Measurements from ENCODE around the gene SCG3. TPM values are rescaled to one million over a fixed set of nuclear protein-coding genes. Genes with fewer than 3 reads are reported as not detected.
"Not testable (repeated sequence)": the region's sequence is repeated elsewhere in the genome, so short reads cannot be mapped to it uniquely, and the experiment has no call there.

Gene SCG3
- total RNA-seq, result 0.04 TPM
- polyA plus RNA-seq (ENCODE audit: insufficient read depth in 1 of 8, insufficient read length in 8 of 8, low replicate concordance in 1 of 8), result under 1 TPM in 7 of 8 donors, not detected in 1; 0.18 to 0.74 (median 0.24) TPM
- long read RNA-seq, donor 1, result 0 reads
- long read RNA-seq, donor 2, result 0 reads
- long read RNA-seq, donor 3, partial matches to known transcripts, result 22 of 22 reads
- long read RNA-seq, donor 3, other reads (novel, unspliced or antisense), result 0 of 22 reads
- long read RNA-seq, donor 4, result 0 reads
- long read RNA-seq, donor 5, result 0 reads
- long read RNA-seq, donor 6, result 0 reads
- long read RNA-seq, donor 7, result 0 reads
- long read RNA-seq, donor 8, result 0 reads
- long read RNA-seq, donor 9, result 0 reads
- long read RNA-seq, donor 10, result 0 reads
- long read RNA-seq, donor 11, result 0 reads

DNA sequence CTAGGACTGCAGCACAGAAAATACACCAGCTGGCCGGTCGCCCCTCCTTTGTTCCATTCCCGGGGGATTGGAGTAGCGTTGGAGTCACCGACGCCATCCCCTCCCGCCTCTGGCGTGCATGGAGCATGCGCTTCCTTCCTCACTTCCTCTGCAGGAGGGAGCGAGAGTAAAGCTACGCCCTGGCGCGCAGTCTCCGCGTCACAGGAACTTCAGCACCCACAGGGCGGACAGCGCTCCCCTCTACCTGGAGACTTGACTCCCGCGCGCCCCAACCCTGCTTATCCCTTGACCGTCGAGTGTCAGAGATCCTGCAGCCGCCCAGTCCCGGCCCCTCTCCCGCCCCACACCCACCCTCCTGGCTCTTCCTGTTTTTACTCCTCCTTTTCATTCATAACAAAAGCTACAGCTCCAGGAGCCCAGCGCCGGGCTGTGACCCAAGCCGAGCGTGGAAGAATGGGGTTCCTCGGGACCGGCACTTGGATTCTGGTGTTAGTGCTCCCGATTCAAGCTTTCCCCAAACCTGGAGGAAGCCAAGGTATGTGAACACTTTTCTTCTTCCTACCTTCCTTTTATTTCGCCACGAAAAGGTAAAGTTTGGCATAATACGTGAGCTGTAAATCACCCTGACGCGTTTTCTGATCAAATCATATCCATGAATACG is at the start of gene SCG3:
SCG3 (plus strand) TSS at position 201 of the 661 bp plus-strand sequence; CDS start at position 454, 253 bp downstream.
- Histone ChIP-seq H3K36me3 (ENCODE audit: control insufficient read depth, insufficient read depth, low read length) (no peaks in the 10 kb centered on the region), H3K27ac (ENCODE audit: low read length) (no peak within 1 kb of the TSS), H3K9me3 (replicated peaks; ENCODE audit: control insufficient read depth, low read depth, low read length) (no peaks in the 10 kb centered on the region), H3K4me3 (ENCODE audit: low read length) (no peak within 1 kb of the TSS), H3K4me1 (ENCODE audit: control insufficient read depth, insufficient read depth, low read length) (peaks cover 6% of the 10 kb centered on the region), H3K27me3 (ENCODE audit: control insufficient read depth, insufficient read depth, low read length) (no peaks in the 10 kb centered on the region)
- DNase-seq, result peak; percentile 84
- under 1% methylated on average over 27 of the region's 38 CpGs for WGBS (ENCODE audit: insufficient coverage)

DNA sequence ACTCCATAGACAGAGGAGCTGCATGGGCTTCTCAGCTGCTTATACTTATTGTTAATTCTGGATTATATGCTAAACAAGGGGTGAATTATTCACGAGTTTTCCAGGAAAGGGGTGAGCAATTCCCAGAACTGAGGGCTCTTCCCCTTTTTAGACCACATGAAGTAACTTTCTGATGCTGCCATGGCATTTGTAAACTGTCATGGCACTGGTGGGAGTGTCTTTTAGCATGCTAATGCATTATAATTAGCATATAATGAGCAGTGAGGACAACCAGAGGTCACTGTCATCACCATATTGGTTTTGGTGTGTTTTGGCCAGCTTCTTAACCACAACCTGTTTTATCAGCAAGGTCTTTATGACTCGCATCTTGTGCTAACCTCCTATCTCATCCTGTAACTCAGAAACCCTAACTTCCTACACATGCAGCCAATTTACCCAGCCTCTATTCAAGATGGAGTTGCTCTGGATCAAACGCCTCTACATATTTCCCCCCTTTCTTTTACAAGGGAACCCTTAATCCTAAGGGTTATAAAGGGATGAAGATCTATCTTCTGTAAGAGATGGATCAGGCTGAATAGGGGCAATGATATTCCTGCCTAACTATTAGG is 46.6 kb upstream of the SCG3 start:
- no peaks in the 10 kb centered on the region for H3K36me3 ChIP-seq (ENCODE audit: control insufficient read depth, insufficient read depth, low read length)
- no peak overlapping the region for H3K4me3 ChIP-seq (ENCODE audit: low read length)
- DNase-seq, result no peak
- no peaks in the 10 kb centered on the region for H3K9me3 ChIP-seq (replicated peaks; ENCODE audit: control insufficient read depth, low read depth, low read length)
- WGBS (ENCODE audit: insufficient coverage), result 86% methylated on average over 1 of the region's 3 CpGs
- H3K27me3 ChIP-seq (ENCODE audit: control insufficient read depth, insufficient read depth, low read length), result no peaks in the 10 kb centered on the region
- H3K27ac ChIP-seq (ENCODE audit: low read length), result no peak overlapping the region
- H3K4me1 ChIP-seq (ENCODE audit: control insufficient read depth, insufficient read depth, low read length), result no peaks in the 10 kb centered on the region

DNA sequence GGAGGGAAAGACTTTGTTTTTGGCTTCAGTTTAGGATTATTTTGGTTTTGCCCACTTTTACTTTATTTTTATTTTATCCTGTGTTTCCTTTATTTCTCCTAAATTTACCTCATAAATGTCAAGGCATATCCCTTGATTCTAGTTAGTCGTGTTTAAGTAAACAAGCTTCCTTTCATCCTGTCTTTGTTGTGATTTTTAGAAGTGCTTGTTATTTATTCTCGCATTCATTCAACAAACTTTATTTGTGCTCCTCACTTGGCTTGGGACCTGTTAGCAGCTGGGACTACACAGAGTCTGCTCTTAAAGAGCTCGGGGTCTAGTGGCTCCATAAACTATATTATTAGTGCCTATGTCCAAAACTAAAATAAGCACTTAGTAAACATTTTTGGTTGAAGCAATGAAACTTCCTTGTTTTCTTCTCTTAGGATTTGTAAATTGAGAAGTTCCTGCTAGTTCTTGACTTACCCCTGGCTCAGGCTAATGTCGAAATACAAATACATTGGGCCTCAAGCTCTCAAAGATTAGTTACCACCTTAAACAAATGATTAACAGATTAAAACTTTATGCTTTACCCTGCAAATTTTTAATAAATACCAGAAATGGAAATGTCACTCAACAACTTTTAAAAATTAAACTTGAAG is 39.7 kb upstream of the SCG3 start:
- H3K9me3 ChIP-seq (replicated peaks; ENCODE audit: control insufficient read depth, low read depth, low read length), result no peaks in the 10 kb centered on the region
- no peaks in the 10 kb centered on the region for H3K36me3 ChIP-seq (ENCODE audit: control insufficient read depth, insufficient read depth, low read length)
- no peaks in the 10 kb centered on the region for H3K4me1 ChIP-seq (ENCODE audit: control insufficient read depth, insufficient read depth, low read length)
- 57% methylated on average over 1 of the region's 4 CpGs for WGBS (ENCODE audit: insufficient coverage)
- no peak for DNase-seq
- H3K27me3 ChIP-seq (ENCODE audit: control insufficient read depth, insufficient read depth, low read length), result no peaks in the 10 kb centered on the region
- H3K4me3 ChIP-seq (ENCODE audit: low read length), result no peak overlapping the region
- no peak overlapping the region for H3K27ac ChIP-seq (ENCODE audit: low read length)

DNA sequence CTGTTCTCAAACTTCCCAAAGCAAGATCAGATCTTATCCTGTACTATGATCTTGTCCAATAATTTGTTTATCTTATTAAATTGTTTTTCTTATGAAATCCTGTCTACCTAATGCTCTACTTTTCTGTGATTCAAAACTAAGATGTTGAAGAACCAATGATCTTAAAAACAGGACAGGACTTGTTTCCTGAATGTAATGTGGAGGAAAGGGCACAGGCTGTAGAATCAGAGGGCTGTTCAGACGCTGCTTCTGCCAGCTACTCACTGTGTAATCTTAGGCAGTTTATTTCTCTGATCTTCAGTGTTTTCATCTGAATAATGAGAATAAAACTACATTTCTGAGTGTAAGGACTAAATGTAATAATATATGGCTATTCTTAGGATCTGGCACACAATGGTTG is 38.6 kb upstream of the SCG3 start:
- no peak for DNase-seq
- Histone ChIP-seq H3K9me3 (replicated peaks; ENCODE audit: control insufficient read depth, low read depth, low read length) (no peaks in the 10 kb centered on the region), H3K36me3 (ENCODE audit: control insufficient read depth, insufficient read depth, low read length) (no peaks in the 10 kb centered on the region), H3K27me3 (ENCODE audit: control insufficient read depth, insufficient read depth, low read length) (no peaks in the 10 kb centered on the region), H3K27ac (ENCODE audit: low read length) (no peak overlapping the region), H3K4me1 (ENCODE audit: control insufficient read depth, insufficient read depth, low read length) (no peaks in the 10 kb centered on the region), H3K4me3 (ENCODE audit: low read length) (no peak overlapping the region)
- WGBS (ENCODE audit: insufficient coverage), result no CpG with 5 or more reads among the region's 1 CpG

DNA sequence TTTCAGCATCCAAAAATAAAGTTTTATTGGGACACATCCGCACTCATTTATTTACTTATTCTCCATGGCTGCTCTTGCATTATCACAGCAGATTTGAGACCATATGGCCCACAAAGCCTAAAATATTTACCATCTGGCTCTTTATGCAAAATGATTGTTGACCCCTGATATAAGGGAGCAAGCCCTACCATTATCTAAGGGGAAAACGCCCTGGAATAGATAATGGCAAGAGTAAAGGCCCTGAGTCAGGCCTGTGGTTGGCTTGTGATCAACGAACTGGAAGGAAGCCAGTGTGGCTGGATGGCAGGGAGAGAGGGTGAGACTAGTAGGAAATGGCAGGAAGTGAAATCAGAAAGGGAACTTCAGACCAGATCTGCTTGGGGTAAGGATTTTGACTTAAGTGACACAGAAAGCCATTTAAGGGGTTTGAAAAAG is 34.2 kb upstream of the SCG3 start:
- Histone ChIP-seq H3K36me3 (ENCODE audit: control insufficient read depth, insufficient read depth, low read length) (no peaks in the 10 kb centered on the region), H3K27ac (ENCODE audit: low read length) (no peak overlapping the region), H3K27me3 (ENCODE audit: control insufficient read depth, insufficient read depth, low read length) (no peaks in the 10 kb centered on the region), H3K4me1 (ENCODE audit: control insufficient read depth, insufficient read depth, low read length) (no peaks in the 10 kb centered on the region), H3K9me3 (replicated peaks; ENCODE audit: control insufficient read depth, low read depth, low read length) (no peaks in the 10 kb centered on the region), H3K4me3 (ENCODE audit: low read length) (no peak overlapping the region)
- DNase-seq, result peak; percentile 78
- WGBS (ENCODE audit: insufficient coverage), result 10% methylated on average over 1 of the region's 3 CpGs

DNA sequence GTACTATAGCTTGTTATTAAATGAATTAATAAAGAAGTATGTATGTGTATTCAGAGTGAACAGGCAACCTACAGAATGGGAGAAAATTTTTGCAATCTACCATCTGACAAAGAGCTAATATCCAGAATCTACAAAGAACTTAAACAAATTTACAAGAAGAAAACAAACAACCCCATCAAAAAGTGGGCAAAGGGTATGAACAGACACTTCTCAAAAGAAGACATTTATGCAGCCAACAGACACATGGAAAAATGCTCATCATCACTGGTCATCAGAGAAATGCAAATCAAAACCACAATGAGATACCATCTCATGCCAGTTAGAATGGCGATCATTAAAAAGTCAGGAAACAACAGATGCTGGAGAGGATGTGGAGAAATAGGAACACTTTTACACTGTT is 33.2 kb upstream of the SCG3 start:
- not testable (repeated sequence) for H3K4me3 ChIP-seq (ENCODE audit: low read length); H3K4me1 ChIP-seq (ENCODE audit: control insufficient read depth, insufficient read depth, low read length); H3K9me3 ChIP-seq (replicated peaks; ENCODE audit: control insufficient read depth, low read depth, low read length); H3K27me3 ChIP-seq (ENCODE audit: control insufficient read depth, insufficient read depth, low read length); DNase-seq; H3K36me3 ChIP-seq (ENCODE audit: control insufficient read depth, insufficient read depth, low read length); H3K27ac ChIP-seq (ENCODE audit: low read length)
- WGBS (ENCODE audit: insufficient coverage), result no CpG with 5 or more reads among the region's 1 CpG

DNA sequence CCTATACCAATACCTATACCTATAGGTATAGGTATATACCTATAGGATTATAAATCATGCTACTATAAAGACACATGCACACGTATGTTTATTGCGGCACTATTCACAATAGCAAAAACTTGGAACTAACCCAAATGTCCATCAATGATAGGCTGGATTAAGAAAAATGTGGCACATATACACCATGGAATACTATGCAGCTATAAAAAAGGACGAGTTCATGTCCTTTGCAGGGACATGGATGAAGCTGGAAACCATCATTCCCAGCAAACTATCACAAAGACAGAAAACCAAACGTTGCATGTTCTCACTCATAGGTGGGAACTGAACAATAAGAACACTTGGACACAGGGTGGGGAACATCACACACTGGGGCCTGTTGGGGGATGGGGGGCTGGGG is 32.7 kb upstream of the SCG3 start:
- not testable (repeated sequence) for H3K4me3 ChIP-seq (ENCODE audit: low read length); H3K36me3 ChIP-seq (ENCODE audit: control insufficient read depth, insufficient read depth, low read length); H3K9me3 ChIP-seq (replicated peaks; ENCODE audit: control insufficient read depth, low read depth, low read length); H3K4me1 ChIP-seq (ENCODE audit: control insufficient read depth, insufficient read depth, low read length); H3K27me3 ChIP-seq (ENCODE audit: control insufficient read depth, insufficient read depth, low read length); DNase-seq; H3K27ac ChIP-seq (ENCODE audit: low read length)
- no CpG with 5 or more reads among the region's 4 CpGs for WGBS (ENCODE audit: insufficient coverage)

DNA sequence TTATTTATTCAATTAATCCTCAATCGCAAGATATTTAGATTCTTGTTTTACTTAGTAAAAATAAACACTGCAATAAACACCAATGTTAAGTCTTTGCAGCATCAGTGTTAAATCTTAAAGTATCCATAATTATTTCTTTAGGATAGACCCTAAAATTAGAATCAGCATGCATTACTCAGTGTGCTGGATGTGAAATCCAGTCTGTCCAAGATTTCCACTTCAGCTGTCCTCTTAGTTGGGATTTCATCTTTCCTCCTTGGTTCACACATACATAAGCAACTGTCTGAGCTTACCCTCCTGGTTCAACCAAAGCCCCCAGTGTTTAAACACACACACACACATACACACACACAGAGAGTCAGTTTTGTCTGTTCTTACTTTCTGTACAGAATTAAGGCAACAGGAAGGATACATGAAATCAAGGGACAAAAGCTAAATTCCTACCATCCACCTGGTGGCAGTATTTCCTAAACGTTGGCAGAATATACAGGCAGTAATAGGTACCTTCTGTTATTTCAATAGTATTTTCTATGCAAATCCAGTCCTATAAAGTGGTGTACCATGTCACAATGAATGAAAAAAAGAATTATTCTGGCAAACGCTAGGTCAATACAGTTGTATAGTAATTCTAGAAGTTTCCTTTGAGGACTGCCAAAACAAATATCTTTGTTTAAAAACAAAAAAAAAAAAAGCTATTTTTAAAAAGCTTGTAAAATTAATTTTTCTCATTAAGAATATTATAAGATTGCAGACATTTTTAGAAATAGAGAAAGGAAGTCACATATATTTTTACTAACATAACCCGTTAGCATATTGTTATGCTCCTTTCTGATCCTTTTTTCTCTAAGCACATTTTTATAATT is 31.4 kb upstream of the SCG3 start:
- DNase-seq, result peak; percentile 86
- no peaks in the 10 kb centered on the region for H3K27me3 ChIP-seq (ENCODE audit: control insufficient read depth, insufficient read depth, low read length)
- H3K36me3 ChIP-seq (ENCODE audit: control insufficient read depth, insufficient read depth, low read length), result no peaks in the 10 kb centered on the region
- no peak overlapping the region for H3K4me3 ChIP-seq (ENCODE audit: low read length)
- H3K4me1 ChIP-seq (ENCODE audit: control insufficient read depth, insufficient read depth, low read length), result no peaks in the 10 kb centered on the region
- no peaks in the 10 kb centered on the region for H3K9me3 ChIP-seq (replicated peaks; ENCODE audit: control insufficient read depth, low read depth, low read length)
- H3K27ac ChIP-seq (ENCODE audit: low read length), result no peak overlapping the region
- no CpG with 5 or more reads among the region's 4 CpGs for WGBS (ENCODE audit: insufficient coverage)

DNA sequence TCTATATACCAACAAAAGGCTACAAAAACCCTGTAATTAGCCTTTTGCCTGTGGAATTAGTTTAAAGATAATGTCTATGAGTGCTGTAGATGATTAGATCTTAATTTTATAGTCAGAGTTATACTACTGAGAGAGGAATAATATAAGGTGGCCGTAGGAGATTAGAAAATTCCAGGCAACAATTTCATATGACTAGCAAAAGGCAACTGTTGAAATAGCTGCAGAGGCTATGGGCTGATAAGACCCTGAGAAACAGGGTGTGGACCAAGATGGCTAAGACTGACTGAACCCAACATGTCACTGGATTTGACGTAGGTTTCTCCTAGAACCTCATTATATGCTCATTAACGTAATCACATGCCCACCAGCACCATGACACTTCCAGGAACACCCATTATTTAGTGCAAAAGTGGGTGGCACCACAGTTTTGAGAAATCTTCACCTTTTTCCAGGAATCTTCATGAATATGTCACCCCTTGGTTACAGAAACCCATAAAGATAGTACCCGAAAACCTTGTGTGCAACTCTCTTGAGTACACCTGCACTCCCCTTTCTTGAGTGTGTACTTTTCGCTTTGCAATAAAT is 29.1 kb upstream of the SCG3 start:
- WGBS (ENCODE audit: insufficient coverage), result 79% methylated on average over 3 of the region's 5 CpGs
- Histone ChIP-seq H3K9me3 (replicated peaks; ENCODE audit: control insufficient read depth, low read depth, low read length) (no peaks in the 10 kb centered on the region), H3K36me3 (ENCODE audit: control insufficient read depth, insufficient read depth, low read length) (no peaks in the 10 kb centered on the region), H3K27me3 (ENCODE audit: control insufficient read depth, insufficient read depth, low read length) (no peaks in the 10 kb centered on the region), H3K27ac (ENCODE audit: low read length) (no peak overlapping the region), H3K4me1 (ENCODE audit: control insufficient read depth, insufficient read depth, low read length) (no peaks in the 10 kb centered on the region), H3K4me3 (ENCODE audit: low read length) (no peak overlapping the region)
- no peak for DNase-seq
